OCI-LY1 (cell line): ENCODE results near the gene HSPH1.

Experiments
- EZH2 ChIP-seq: fragments of 200-600 bp; sonication (generic), shearing (Covaris generic); IDR thresholded peaks from 2 replicates; pipeline ENCODE4 v1.8.0; 2017; ENCODE audit warnings: borderline replicate concordance, mixed run types, mild to moderate bottlenecking, antibody characterized with exemption, low read length, moderate library complexity, mixed read lengths
- TF ChIP-seq, protein P1 (sequence below): fragments of 200-600 bp; sonication (generic), shearing (Covaris generic); IDR thresholded peaks from 2 replicates; pipeline ENCODE4 v1.5.1; 2017; ENCODE audit warnings: mild to moderate bottlenecking, antibody characterized with exemption, low read length, moderate library complexity, mixed read lengths

GRCh38 chr13:31162151-31163008 lies 676 bp upstream of the HSPH1 start:
- TF ChIP-seq, protein P1, sequence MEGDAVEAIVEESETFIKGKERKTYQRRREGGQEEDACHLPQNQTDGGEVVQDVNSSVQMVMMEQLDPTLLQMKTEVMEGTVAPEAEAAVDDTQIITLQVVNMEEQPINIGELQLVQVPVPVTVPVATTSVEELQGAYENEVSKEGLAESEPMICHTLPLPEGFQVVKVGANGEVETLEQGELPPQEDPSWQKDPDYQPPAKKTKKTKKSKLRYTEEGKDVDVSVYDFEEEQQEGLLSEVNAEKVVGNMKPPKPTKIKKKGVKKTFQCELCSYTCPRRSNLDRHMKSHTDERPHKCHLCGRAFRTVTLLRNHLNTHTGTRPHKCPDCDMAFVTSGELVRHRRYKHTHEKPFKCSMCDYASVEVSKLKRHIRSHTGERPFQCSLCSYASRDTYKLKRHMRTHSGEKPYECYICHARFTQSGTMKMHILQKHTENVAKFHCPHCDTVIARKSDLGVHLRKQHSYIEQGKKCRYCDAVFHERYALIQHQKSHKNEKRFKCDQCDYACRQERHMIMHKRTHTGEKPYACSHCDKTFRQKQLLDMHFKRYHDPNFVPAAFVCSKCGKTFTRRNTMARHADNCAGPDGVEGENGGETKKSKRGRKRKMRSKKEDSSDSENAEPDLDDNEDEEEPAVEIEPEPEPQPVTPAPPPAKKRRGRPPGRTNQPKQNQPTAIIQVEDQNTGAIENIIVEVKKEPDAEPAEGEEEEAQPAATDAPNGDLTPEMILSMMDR, result no peak
- no peak for TF ChIP-seq EZH2
